ENCODE results near the gene BMAL1.

GRCh38 chr11:13291800-13292199 is 14.2 kb downstream of the BMAL1 start:
- TF ChIP-seq CTCF (IDR thresholded peaks at IDR 0.05; ENCODE audit: insufficient read depth, low read length, poor library complexity, severe bottlenecking) (no peak), EZH2phosphoT487 (conservative IDR thresholded peaks at IDR 0.05; ENCODE audit: low read length) (no peak)

Measured in SU-DHL-6 (cell line).